Neuronal stem cell (in vitro differentiated cells): Measurements from ENCODE around the gene SULT1C2.

Source experiments
- DNase-seq: peaks from one replicate; pipeline ENCODE4 v3.0.0-alpha.2; 2013; ENCODE audit warnings: low spot score
- H2AFZ ChIP-seq: one replicate; pipeline ENCODE4 v1.6.1; 2013; ENCODE audit warnings: mild to moderate bottlenecking, low read length, inconsistent platforms
- H2AK5ac ChIP-seq: 2 replicates; pipeline ENCODE4 v1.6.1; 2013; ENCODE audit warnings: low read depth, mild to moderate bottlenecking, inconsistent platforms, low read length, moderate library complexity, mixed read lengths
- H2BK120ac ChIP-seq: 2 replicates; pipeline ENCODE4 v1.6.1; 2013; ENCODE audit warnings: low read depth, mild to moderate bottlenecking, inconsistent platforms, low read length, moderate library complexity, mixed read lengths
- H2BK12ac ChIP-seq: one replicate; pipeline ENCODE4 v1.6.1; 2013; ENCODE audit warnings: low read length, inconsistent platforms
- H2BK15ac ChIP-seq: 2 replicates; pipeline ENCODE4 v1.6.1; 2013; ENCODE audit warnings: mild to moderate bottlenecking, low read length, inconsistent platforms, mixed read lengths
- H2BK5ac ChIP-seq: one replicate; pipeline ENCODE4 v1.6.1; 2013; ENCODE audit warnings: inconsistent platforms, mild to moderate bottlenecking, low read length, moderate library complexity
- H3K14ac ChIP-seq: one replicate; pipeline ENCODE4 v1.6.1; 2013; ENCODE audit warnings: low read length, inconsistent platforms
- H3K18ac ChIP-seq: 2 replicates; pipeline ENCODE4 v1.6.1; 2013; ENCODE audit warnings: low read length, inconsistent platforms
- H3K23ac ChIP-seq: 2 replicates; pipeline ENCODE4 v1.6.1; 2013; ENCODE audit warnings: low read depth, mild to moderate bottlenecking, mixed read lengths, low read length, inconsistent platforms; ENCODE audit not compliant: poor library complexity
- H3K27ac ChIP-seq: replicated peaks from 3 replicates; pipeline ENCODE4 v1.5.1; 2013; ENCODE audit warnings: low read length, inconsistent platforms
- H3K27me3 ChIP-seq, 3 experiments: 2 replicates each; pipeline ENCODE4 v1.6.1; 2013; ENCODE audit warnings: low read length in 3 of 3, mild to moderate bottlenecking in 2 of 3, inconsistent platforms in 1 of 3, low read depth in 1 of 3, mixed read lengths in 1 of 3, moderate library complexity in 1 of 3; ENCODE audit not compliant: control insufficient read depth in 3 of 3, insufficient read depth in 3 of 3
- H3K36me3 ChIP-seq, 2 donors: replicated peaks in 1 of 2; 2 replicates each; pipeline ENCODE4 v1.6.1; 2013; ENCODE audit warnings: low read length in 2 of 2; ENCODE audit not compliant: control insufficient read depth in 2 of 2, insufficient read depth in 2 of 2
- H3K4ac ChIP-seq: 2 replicates; pipeline ENCODE4 v1.6.1; 2013; ENCODE audit warnings: inconsistent platforms, mild to moderate bottlenecking, low read length, moderate library complexity
- H3K4me1 ChIP-seq, 2 donors: 1 replicate in 1 of 2; 2 replicates in 1 of 2; pipeline ENCODE4 v1.6.1; 2013; ENCODE audit warnings: low read length in 2 of 2, low read depth in 1 of 2; ENCODE audit not compliant: control insufficient read depth in 2 of 2, insufficient read depth in 1 of 2
- H3K4me2 ChIP-seq: one replicate; pipeline ENCODE4 v1.6.1; 2013; ENCODE audit warnings: mild to moderate bottlenecking, low read length, inconsistent platforms; ENCODE audit not compliant: insufficient read depth, poor library complexity, severe bottlenecking
- H3K4me3 ChIP-seq, 2 donors: 2 replicates each; pipeline ENCODE4 v1.5.1; 2013; ENCODE audit warnings: low read length in 2 of 2, mild to moderate bottlenecking in 2 of 2, inconsistent platforms in 1 of 2, moderate library complexity in 1 of 2
- H3K79me1 ChIP-seq: one replicate; pipeline ENCODE4 v1.6.1; 2013; ENCODE audit warnings: low read depth, mild to moderate bottlenecking, inconsistent platforms, low read length, moderate library complexity
- H3K9ac ChIP-seq: one replicate; pipeline ENCODE4 v1.6.1; 2013; ENCODE audit warnings: mild to moderate bottlenecking, low read depth, low read length, inconsistent platforms; ENCODE audit not compliant: poor library complexity
- H3K9me3 ChIP-seq, 2 donors: replicated peaks in 1 of 2; 2 replicates each; pipeline versions ENCODE3 to v1.6.1; 2013; ENCODE audit warnings: low read length in 2 of 2, mild to moderate bottlenecking in 2 of 2, inconsistent platforms in 1 of 2, low read depth in 1 of 2, mixed read lengths in 1 of 2, moderate library complexity in 1 of 2; ENCODE audit not compliant: control insufficient read depth in 2 of 2, insufficient read depth in 1 of 2
- H4K8ac ChIP-seq: one replicate; pipeline ENCODE4 v1.6.1; 2013; ENCODE audit warnings: low read depth, mild to moderate bottlenecking, inconsistent platforms, low read length, moderate library complexity
- H4K91ac ChIP-seq: one replicate; pipeline ENCODE4 v1.6.1; 2013; ENCODE audit warnings: low read length, low read depth, mild to moderate bottlenecking, inconsistent platforms; ENCODE audit not compliant: poor library complexity
- WGBS, 2 donors: extraction: QIAGEN DNeasy Blood & Tissue Kit; methylation state at CpG; one replicate each; pipeline ENCODE4 v1.1.7; 2013; ENCODE audit warnings: missing lambda C conversion rate in 2 of 2, mixed read lengths in 1 of 2; ENCODE audit not compliant: insufficient read length in 2 of 2, insufficient replicate concordance in 1 of 2; ENCODE audit errors: extremely low coverage in 2 of 2; 5-methylcytosine and 5-hydroxymethylcytosine counted together

The SULT1C2 gene

GRCh38 chr2:108285616-108286015, 3.1 kb upstream of the SULT1C2 start:
- H3K4me2 ChIP-seq, result no peak overlapping the region
- H3K9me3 ChIP-seq, result peaks cover 0 to 1% of the 10 kb centered on the region in 2 donors
- no peak overlapping the region for H2AFZ ChIP-seq
- no peak overlapping the region for H4K91ac ChIP-seq
- H3K27ac ChIP-seq, result no peak overlapping the region
- no peak overlapping the region for H4K8ac ChIP-seq
- no peak overlapping the region for H2BK15ac ChIP-seq
- H3K36me3 ChIP-seq, result no peaks in the 10 kb centered on the region
- no peak overlapping the region for H2AK5ac ChIP-seq
- peaks cover 8 to 9% of the 10 kb centered on the region in 2 donors for H3K4me1 ChIP-seq
- peak overlapping the region; percentile 9 for H3K18ac ChIP-seq
- no peaks in the 10 kb centered on the region for H3K79me1 ChIP-seq
- H3K4me3 ChIP-seq, result no peak overlapping the region
- no peaks in the 10 kb centered on the region for H3K27me3 ChIP-seq
- no CpG with 5 or more reads among the region's 5 CpGs for whole genome bisulfite sequencing, 2 donors
- no peak for DNase-seq
- no peak overlapping the region for H3K9ac ChIP-seq
- H3K23ac ChIP-seq, result no peak overlapping the region
- no peak overlapping the region for H2BK12ac ChIP-seq
- no peak overlapping the region for H2BK120ac ChIP-seq
- no peak overlapping the region for H3K14ac ChIP-seq
- H3K4ac ChIP-seq, result no peak overlapping the region
- no peak overlapping the region for H2BK5ac ChIP-seq

DNA sequence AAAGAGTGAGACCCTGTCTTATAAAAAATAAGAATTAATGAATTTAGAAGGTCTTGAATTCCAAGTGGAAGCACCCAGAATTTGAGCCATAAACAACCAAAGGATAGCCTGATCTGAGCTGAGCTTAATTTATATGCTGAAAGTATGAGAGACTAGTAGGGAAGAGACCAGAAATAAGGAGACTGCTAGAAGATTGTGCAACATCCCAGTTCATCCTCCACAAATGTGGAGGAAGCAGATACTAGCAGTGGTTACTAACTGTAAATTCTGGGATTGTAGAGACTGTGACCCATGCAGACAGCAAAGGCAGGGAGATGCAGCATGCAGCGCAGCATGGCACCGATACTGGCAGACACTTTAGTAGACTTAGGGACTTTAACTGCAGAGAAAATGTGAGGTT, 1.5 kb upstream of the SULT1C2 start:
- Histone ChIP-seq H3K4me1 (peaks cover 8 to 9% of the 10 kb centered on the region in 2 donors), H4K91ac (no peak overlapping the region), H3K4ac (no peak overlapping the region), H2BK5ac (no peak overlapping the region), H3K27ac (no peak overlapping the region), H3K36me3 (no peaks in the 10 kb centered on the region), H2AK5ac (no peak overlapping the region), H3K14ac (no peak overlapping the region), H3K4me3 (no peak overlapping the region), H3K18ac (no peak overlapping the region), H2BK12ac (no peak overlapping the region), H3K9ac (no peak overlapping the region), H3K9me3 (peaks cover 0 to 1% of the 10 kb centered on the region in 2 donors), H2AFZ (no peak overlapping the region), H2BK15ac (no peak overlapping the region), H3K79me1 (no peaks in the 10 kb centered on the region), H3K4me2 (no peak overlapping the region), H3K23ac (no peak overlapping the region), H2BK120ac (no peak overlapping the region), H3K27me3 (no peaks in the 10 kb centered on the region), H4K8ac (no peak overlapping the region)
- WGBS, 2 donors, result no CpG with 5 or more reads among the region's 2 CpGs
- no peak for DNase-seq

DNA sequence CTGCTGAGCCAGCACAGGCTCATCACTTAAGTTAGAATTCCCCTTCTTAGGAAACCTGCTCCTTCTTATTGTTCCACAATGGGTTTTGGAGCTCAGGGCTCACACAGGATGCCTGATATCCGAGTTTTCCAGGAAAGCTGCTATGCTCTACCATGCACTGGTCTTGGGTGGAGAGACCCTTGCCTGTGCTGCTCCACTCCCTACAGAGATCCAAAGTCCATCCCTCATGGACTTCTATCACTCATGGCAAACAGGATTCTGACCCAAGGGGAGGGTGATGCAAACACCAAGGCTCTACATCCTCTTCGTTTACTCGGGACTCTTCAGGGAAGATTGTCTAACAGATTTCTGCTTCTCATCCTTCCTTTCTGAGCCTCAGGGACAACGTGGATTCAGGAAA, 5.2 kb downstream of the SULT1C2 start:
- Histone ChIP-seq H3K14ac (no peak overlapping the region), H3K36me3 (no peaks in the 10 kb centered on the region), H3K79me1 (no peaks in the 10 kb centered on the region), H2AK5ac (no peak overlapping the region), H2BK12ac (no peak overlapping the region), H3K4me1 (peaks cover 5 to 6% of the 10 kb centered on the region in 2 donors), H2BK5ac (no peak overlapping the region), H3K9ac (no peak overlapping the region), H2BK120ac (no peak overlapping the region), H2BK15ac (no peak overlapping the region), H3K9me3 (peaks cover 0 to 1% of the 10 kb centered on the region in 2 donors), H3K27ac (no peak overlapping the region), H3K18ac (no peak overlapping the region), H3K27me3 (no peaks in the 10 kb centered on the region), H4K8ac (no peak overlapping the region), H3K4ac (no peak overlapping the region), H3K4me2 (no peak overlapping the region), H3K4me3 (no peak overlapping the region), H4K91ac (no peak overlapping the region), H2AFZ (no peak overlapping the region), H3K23ac (no peak overlapping the region)
- DNase-seq, result no peak
- WGBS, 2 donors, result no CpG with 5 or more reads among the region's 4 CpGs

GRCh38 chr2:108297436-108298141, 8.9 kb downstream of the SULT1C2 start:
- no peak overlapping the region for H2BK12ac ChIP-seq
- no peak for DNase-seq
- no peaks in the 10 kb centered on the region for H3K4me1 ChIP-seq
- H3K4me3 ChIP-seq, result no peak overlapping the region
- no peak overlapping the region for H2BK15ac ChIP-seq
- no peak overlapping the region for H2AFZ ChIP-seq
- no peak overlapping the region for H3K4me2 ChIP-seq
- no peak overlapping the region for H3K18ac ChIP-seq
- H3K27ac ChIP-seq, result no peak overlapping the region
- no peaks in the 10 kb centered on the region for H3K79me1 ChIP-seq
- no peak overlapping the region for H3K9ac ChIP-seq
- no peak overlapping the region for H4K91ac ChIP-seq
- H3K4ac ChIP-seq, result no peak overlapping the region
- no peak overlapping the region for H4K8ac ChIP-seq
- no peak overlapping the region for H2BK5ac ChIP-seq
- H3K27me3 ChIP-seq, result no peaks in the 10 kb centered on the region
- no CpG with 5 or more reads among the region's 9 CpGs for WGBS, 2 donors
- H3K9me3 ChIP-seq, result no peaks in the 10 kb centered on the region
- H2BK120ac ChIP-seq, result no peak overlapping the region
- no peak overlapping the region for H2AK5ac ChIP-seq
- no peak overlapping the region for H3K23ac ChIP-seq
- no peaks in the 10 kb centered on the region for H3K36me3 ChIP-seq
- H3K14ac ChIP-seq, result no peak overlapping the region
